ENCODE measurements around the gene PTBP1.

PTBP1 gene

GRCh38 chr19:782878-783668 lies 14.2 kb upstream of the PTBP1 start:
- no peaks in the 10 kb centered on the region for H3K36me3 Mint-ChIP-seq (ENCODE audit: low read depth)
- no peaks in the 10 kb centered on the region for H3K4me1 Mint-ChIP-seq (ENCODE audit: low read depth)
- no peaks in the 10 kb centered on the region for H3K9me3 Mint-ChIP-seq
- intact Hi-C loops (cut with micrococcal nuclease) = no loop called here
- H3K27ac Mint-ChIP-seq = no peak overlapping the region
- H3K4me3 Mint-ChIP-seq = no peak overlapping the region
- peaks cover 44% of the 10 kb centered on the region for H3K27me3 Mint-ChIP-seq

DNA sequence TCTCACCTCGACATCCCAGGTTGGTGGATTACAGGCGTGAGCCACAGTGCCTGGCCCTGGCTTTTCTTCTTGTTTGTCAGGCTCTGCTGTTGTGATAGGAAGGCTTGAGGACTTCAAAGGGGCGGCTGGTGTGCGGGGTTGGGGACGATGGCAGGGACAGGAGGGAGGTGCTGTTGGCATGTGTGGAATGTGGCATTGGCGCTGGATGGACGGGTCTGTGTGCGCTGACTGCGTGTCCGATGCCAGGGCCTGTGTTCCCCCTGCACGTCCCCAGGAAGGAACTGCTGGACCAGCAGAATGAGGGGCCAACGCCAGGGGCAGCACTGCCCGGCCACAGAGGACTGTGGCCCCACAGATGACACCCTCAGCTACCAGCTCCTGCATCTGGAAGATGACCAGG lies 12.7 kb upstream of the PTBP1 start:
- no peaks in the 10 kb centered on the region for H3K36me3 Mint-ChIP-seq (ENCODE audit: low read depth)
- H3K27me3 Mint-ChIP-seq = peaks cover 43% of the 10 kb centered on the region
- no peaks in the 10 kb centered on the region for H3K9me3 Mint-ChIP-seq
- peaks cover 9% of the 10 kb centered on the region for H3K4me1 Mint-ChIP-seq (ENCODE audit: low read depth)
- no peak overlapping the region for H3K4me3 Mint-ChIP-seq
- intact Hi-C loops (cut with micrococcal nuclease) = no loop called here
- H3K27ac Mint-ChIP-seq = no peak overlapping the region

GRCh38 chr19:787536-787935 lies 9.7 kb upstream of the PTBP1 start:
- Mint-ChIP-seq H3K27ac (no peak overlapping the region), H3K4me1 (ENCODE audit: low read depth) (peaks cover 14% of the 10 kb centered on the region), H3K4me3 (no peak overlapping the region), H3K9me3 (no peaks in the 10 kb centered on the region), H3K36me3 (ENCODE audit: low read depth) (no peaks in the 10 kb centered on the region), H3K27me3 (peaks cover 23% of the 10 kb centered on the region)
- intact Hi-C loops (cut with micrococcal nuclease) = no loop called here

DNA sequence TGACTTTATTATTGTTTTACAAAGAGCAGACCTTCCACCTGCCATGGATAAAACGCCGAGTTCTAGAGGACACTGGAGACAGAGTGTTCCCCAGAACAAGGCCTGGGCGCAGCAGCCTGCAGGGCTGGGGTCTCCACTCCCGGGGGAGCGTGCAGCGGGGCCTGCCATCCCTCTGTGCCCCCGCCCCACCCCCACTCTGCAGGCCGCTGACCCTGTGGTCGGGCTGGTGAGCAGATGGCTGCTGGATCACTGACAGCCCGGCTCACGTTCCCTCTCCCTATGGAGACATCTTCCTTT lies 8.6 kb upstream of the PTBP1 start:
- peak overlapping the region; percentile 80 for H3K27ac Mint-ChIP-seq
- intact Hi-C loops (cut with micrococcal nuclease) = no loop called here

DNA sequence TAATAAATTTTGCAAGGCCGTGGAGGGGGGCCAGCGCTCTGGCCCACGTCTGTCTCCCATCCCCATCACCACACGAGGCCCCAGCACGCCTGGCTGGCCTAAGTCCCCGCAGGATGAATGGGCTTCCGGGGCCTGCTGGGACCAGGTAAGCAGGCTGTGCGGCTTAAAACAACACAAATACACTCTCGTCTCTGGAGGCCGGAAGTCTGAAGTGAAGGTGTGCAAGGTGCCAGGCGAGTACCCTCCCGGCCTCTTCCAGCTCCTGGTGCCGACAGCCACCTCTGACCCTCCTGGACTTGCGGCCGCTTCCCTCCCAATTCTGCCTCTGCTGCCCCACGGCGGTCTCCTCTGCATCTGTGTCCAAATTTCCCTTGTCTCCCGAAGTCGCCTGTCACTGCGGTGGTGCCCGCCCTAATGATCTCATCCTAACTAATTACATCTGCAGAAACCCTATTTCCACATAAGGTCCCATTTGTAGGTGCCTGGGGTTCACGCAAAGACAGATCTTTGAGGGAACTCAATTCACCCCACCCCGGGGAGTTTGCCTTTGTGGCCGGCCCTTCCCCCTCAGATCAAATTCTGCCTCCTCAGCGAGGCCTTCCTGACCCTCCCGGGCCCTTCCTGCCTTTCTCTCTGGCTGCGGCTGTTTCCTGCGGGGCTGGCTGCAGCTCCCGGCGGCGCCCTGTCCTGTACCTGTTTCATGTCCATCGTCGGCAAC lies 8.1 kb upstream of the PTBP1 start:
- Mint-ChIP-seq H3K36me3 (ENCODE audit: low read depth) (no peaks in the 10 kb centered on the region), H3K9me3 (no peaks in the 10 kb centered on the region), H3K4me1 (ENCODE audit: low read depth) (peaks cover 14% of the 10 kb centered on the region), H3K27ac (peak overlapping the region; percentile 80), H3K27me3 (peaks cover 14% of the 10 kb centered on the region), H3K4me3 (peak overlapping the region; percentile 44)
- intact Hi-C loops (cut with micrococcal nuclease) = no loop called here

More for the DNA sequence above, 8.6 kb upstream of the PTBP1 start:
- no peak overlapping the region for H3K4me3 Mint-ChIP-seq
- peaks cover 14% of the 10 kb centered on the region for H3K27me3 Mint-ChIP-seq
- H3K9me3 Mint-ChIP-seq = no peaks in the 10 kb centered on the region
- H3K4me1 Mint-ChIP-seq (ENCODE audit: low read depth) = peaks cover 14% of the 10 kb centered on the region
- no peaks in the 10 kb centered on the region for H3K36me3 Mint-ChIP-seq (ENCODE audit: low read depth)

GRCh38 chr19:789701-790060 lies 7.6 kb upstream of the PTBP1 start:
- Mint-ChIP-seq H3K4me3 (peak overlapping the region; percentile 44), H3K4me1 (ENCODE audit: low read depth) (peaks cover 14% of the 10 kb centered on the region), H3K9me3 (no peaks in the 10 kb centered on the region), H3K36me3 (ENCODE audit: low read depth) (no peaks in the 10 kb centered on the region), H3K27me3 (peaks cover 11% of the 10 kb centered on the region), H3K27ac (peak overlapping the region; percentile 80)
- intact Hi-C loops (cut with micrococcal nuclease) = no loop called here

- no peaks in the 10 kb centered on the region for H3K36me3 Mint-ChIP-seq (ENCODE audit: low read depth)
- no peak overlapping the region for H3K4me3 Mint-ChIP-seq
- no peaks in the 10 kb centered on the region for H3K9me3 Mint-ChIP-seq
- peaks cover 14% of the 10 kb centered on the region for H3K4me1 Mint-ChIP-seq (ENCODE audit: low read depth)
- intact Hi-C loops (cut with micrococcal nuclease) = no loop called here
- H3K27ac Mint-ChIP-seq = no peak overlapping the region
- H3K27me3 Mint-ChIP-seq = peaks cover 10% of the 10 kb centered on the region
Observed at GRCh38 chr19:791007-791566, 6.2 kb upstream of the PTBP1 start.

- H3K36me3 Mint-ChIP-seq (ENCODE audit: low read depth) = no peaks in the 10 kb centered on the region
- peaks cover 14% of the 10 kb centered on the region for H3K4me1 Mint-ChIP-seq (ENCODE audit: low read depth)
- peaks cover 10% of the 10 kb centered on the region for H3K27me3 Mint-ChIP-seq
- no peak overlapping the region for H3K27ac Mint-ChIP-seq
- intact Hi-C loops (cut with micrococcal nuclease) = no loop called here
- no peak overlapping the region for H3K4me3 Mint-ChIP-seq
- H3K9me3 Mint-ChIP-seq = no peaks in the 10 kb centered on the region
Observed at GRCh38 chr19:791567-792305, 5.5 kb upstream of the PTBP1 start.

DNA sequence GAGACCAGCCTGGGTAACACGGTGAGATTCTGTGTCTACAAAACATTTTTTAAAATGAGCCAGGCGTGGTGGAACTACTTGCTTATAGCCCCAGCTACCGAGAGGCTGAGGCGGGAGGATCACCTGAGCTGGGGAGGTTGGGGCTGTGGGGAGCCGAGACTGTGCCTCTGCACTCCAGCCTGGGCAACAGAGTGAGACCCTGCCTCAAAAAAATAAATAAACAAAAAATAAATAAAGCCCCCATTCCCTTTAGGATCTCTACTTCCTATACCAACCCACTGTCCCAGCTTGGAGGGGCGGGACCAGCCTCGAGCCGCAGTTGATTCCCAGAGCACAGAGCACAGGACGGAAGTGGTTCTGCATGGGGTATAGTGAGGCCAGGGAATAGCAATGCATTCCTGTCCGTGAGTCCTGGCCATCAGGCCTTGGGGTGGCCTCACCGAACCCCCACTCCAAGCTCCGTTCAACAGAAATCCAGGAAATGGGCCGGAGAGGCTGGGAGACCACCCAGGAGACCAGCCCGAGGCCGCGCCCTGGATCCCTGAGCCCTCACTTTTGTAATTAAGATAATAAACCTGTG lies 4.9 kb upstream of the PTBP1 start:
- Mint-ChIP-seq H3K27ac (no peak overlapping the region), H3K4me3 (no peak overlapping the region), H3K27me3 (peaks cover 10% of the 10 kb centered on the region), H3K36me3 (ENCODE audit: low read depth) (no peaks in the 10 kb centered on the region), H3K4me1 (ENCODE audit: low read depth) (peaks cover 14% of the 10 kb centered on the region), H3K9me3 (no peaks in the 10 kb centered on the region)
- intact Hi-C loops (cut with micrococcal nuclease) = no loop called here

DNA sequence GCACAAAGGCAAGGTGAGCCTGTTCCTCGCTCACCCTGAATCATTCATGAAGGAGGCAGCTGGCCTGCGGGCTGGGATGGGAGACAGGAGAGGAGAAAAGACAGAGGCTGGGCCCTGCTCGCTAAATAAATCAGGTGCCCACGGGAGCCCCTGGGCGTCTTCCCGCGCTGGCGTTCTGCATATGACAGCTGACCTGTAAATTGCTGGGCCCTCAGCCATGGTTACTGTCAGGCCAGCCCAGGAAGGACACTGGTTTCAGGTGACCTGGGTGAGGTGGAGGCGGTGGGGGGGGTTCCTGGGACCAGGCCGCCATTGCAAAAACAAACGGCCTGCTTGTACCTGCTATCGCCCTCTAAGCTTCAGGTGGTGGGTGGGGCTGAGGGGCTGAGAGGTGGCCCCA lies 3.4 kb upstream of the PTBP1 start:
- Mint-ChIP-seq H3K27me3 (peaks cover 9% of the 10 kb centered on the region), H3K4me1 (ENCODE audit: low read depth) (peaks cover 13% of the 10 kb centered on the region), H3K27ac (no peak overlapping the region), H3K4me3 (no peak overlapping the region), H3K36me3 (ENCODE audit: low read depth) (peaks cover 8% of the 10 kb centered on the region), H3K9me3 (no peaks in the 10 kb centered on the region)
- intact Hi-C loops (cut with micrococcal nuclease) = no loop called here

- Mint-ChIP-seq H3K27me3 (no peaks in the 10 kb centered on the region), H3K36me3 (ENCODE audit: low read depth) (peaks cover 22% of the 10 kb centered on the region), H3K9me3 (no peaks in the 10 kb centered on the region), H3K4me3 (no peak overlapping the region), H3K27ac (no peak overlapping the region), H3K4me1 (ENCODE audit: low read depth) (peaks cover 14% of the 10 kb centered on the region)
- intact Hi-C loops (cut with micrococcal nuclease) = no loop called here
Observed at GRCh38 chr19:795073-795611, 2.1 kb upstream of the PTBP1 start.

DNA sequence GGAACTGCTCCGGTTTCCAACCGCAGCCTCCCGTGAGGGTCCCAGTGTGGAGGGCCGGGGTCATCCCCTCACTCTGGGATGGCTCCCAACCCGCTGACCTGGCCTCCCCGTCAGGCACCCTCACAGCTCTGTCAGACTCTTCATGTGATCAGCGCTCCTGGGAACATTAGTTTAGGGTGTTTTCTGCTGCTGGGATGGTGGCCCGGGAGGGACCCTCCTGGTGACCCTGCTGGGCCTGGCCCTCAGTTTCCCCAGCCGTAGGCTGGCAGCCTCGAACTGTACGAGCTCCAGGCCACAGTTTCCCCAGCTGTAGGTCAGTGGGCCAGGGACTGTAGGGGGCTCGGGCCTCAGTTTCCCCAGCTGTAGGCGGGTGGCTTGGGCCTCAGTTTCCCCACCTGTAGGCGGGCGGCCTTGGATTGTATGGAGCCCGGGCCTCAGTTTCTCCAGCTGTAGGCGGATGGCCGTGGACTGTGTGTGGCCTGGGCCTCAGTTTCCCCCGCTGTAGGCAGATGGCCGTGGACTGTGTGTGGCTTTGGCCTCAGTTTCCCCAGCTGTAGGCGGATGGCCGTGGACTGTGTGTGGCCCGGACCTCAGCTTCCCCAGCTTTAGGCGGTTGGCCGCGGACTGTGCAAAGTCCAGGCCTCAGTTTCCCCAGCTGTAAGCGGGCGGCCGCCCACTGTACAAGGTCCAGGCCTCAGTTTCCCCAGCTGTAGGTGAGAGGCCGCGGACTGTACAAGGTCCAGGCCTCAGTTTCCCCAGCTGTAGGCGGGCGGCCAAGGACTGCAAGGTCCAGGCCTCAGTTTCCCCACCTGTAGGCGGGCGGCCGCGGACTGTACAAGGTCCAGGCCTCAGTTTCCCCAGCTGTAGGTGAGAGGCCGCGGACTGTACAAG lies 1.3 kb upstream of the PTBP1 start:
- peak overlapping the region; percentile 88 for H3K4me3 Mint-ChIP-seq
- peak overlapping the region; percentile 87 for H3K27ac Mint-ChIP-seq
- intact Hi-C loops (cut with micrococcal nuclease) = no loop called here
- H3K27me3 Mint-ChIP-seq = no peaks in the 10 kb centered on the region
- H3K36me3 Mint-ChIP-seq (ENCODE audit: low read depth) = peaks cover 30% of the 10 kb centered on the region
- H3K4me1 Mint-ChIP-seq (ENCODE audit: low read depth) = peaks cover 22% of the 10 kb centered on the region
- no peaks in the 10 kb centered on the region for H3K9me3 Mint-ChIP-seq

Measured in dendritic cell treated with granulocyte-macrophage colony-stimulating factor and Interleukin-4, amounts not matched to agents 40 ng/mL and 50 ng/mL, for 4 days (primary cell).